GM19463 (cell line): ENCODE data around the gene SLC52A1.
"Not testable (repeated sequence)": the region's sequence is repeated elsewhere in the genome, so short reads cannot be mapped to it uniquely, and the experiment has no call there.

Experiments used
- ATAC-seq: cut with Tn5 transposase; IDR thresholded peaks from one replicate; pipeline ENCODE4 v1.9.1; 2021; ENCODE audit warnings: mild to moderate bottlenecking, moderate library complexity; ENCODE audit not compliant: unreplicated experiment

The SLC52A1 gene

DNA sequence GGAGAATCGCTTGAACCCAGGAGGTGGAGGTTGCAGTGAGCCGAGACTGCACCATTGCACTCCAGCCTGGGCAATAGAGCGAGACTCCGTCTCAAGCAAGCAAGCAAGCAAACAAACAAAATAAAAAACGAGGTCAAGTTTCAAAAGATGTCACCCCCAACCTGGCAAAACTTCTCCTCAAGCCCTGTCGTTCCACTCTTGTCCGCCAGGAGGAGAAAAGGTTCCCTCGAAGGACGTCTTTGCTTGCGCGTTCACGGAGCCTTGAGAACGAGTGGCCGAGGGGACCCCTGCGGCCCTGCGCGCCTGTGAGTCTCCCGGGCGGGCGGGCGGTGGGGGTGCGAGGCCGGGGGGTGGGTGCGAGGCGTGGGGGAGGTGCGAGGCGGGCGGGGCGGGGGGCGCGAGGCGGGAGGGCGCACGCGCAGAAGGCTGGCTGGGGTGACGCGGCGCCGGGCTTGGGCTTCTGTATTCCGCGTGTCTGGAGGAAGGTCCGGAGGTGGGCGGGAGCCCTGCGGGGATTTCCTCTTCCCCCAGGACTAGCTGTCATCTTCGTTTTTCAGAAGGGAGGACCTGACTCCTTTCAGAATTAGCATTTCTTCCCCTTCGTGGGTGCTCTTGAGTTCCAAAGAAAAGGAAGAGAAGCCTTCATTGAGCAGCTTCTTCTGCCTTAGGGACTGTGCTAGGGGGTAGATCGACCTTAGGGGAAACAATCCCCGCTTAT lies 3.7 kb downstream of the SLC52A1 start:
- peak; percentile 70 for ATAC-seq

DNA sequence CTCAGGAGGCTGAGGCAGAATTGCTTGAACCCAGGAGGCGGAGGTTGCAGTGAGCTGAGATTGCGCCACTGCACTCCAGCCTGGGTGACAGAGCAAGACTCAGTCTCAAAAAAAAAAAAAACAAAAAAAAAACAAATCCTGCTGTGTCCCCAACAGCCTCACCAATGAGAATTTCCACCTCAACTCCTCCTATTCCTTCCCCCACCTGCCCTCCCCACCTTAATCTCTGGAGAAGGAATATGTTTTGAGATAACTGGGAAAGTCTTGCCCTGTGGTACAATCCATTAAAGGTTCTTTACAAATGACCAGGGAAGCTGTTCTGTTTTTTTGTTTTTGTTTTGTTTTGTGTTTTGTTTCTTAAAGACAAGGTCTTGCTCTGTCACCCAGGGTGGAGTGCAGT lies 5.1 kb downstream of the SLC52A1 start:
- ATAC-seq, result not testable (repeated sequence)

DNA sequence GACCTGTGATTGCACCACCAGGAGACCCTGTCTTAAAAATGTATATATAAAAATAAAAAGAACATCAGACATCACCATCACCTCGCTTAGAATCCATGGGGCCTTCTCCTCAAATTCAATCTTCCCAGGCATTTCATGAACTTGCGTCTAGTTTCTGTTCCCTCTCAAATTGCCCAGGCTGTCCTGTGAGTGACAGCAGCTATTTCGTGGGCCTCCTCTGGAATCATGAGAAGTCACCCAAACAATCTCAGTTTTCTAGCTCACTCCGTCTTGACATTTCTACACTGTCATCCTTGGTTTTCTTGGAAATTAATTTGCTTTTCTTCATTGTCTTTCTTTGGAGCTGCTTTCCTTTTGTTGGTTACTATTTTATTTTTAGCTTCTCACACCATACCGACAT lies 7.3 kb downstream of the SLC52A1 start:
- no peak for ATAC-seq

DNA sequence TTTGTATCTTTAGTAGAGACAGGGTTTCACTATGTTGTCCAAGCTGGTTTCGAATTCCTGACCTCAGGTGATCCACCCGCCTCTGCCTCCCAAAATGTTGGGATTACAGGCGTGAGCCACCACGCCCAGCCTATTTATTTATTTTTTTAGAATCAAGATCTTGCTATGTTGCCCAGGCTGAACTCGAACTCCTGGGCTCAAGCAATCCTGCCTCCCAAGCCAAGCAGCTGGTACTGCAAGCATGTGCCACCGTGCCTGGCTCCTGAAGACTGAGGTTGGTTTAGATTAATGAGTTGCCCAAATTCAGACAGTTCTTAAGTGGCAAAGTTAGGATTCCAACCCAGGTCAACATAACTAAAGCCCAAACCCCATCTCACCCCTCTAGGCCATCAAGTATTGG lies 7.9 kb downstream of the SLC52A1 start:
- ATAC-seq, result no peak

DNA sequence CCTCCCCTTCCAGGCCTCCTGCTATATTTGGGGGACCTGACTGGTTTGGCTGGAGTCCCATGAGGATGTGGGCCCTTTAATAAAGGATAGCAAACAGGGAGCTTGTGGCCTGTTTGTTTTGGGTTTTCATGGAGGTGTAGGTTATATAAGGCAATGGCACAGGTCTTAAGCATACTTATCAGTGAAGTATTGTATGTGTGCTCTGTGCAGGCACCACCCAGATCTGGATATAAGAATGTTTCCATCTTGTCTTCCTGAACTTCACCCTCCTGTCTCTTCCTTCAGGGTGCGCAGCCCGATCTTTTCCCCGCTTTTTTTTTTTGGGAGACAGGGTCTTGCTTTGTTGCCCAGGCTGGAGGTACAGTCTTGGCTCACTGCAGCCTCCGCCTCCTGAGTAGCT lies 10.6 kb downstream of the SLC52A1 start:
- no peak for ATAC-seq

DNA sequence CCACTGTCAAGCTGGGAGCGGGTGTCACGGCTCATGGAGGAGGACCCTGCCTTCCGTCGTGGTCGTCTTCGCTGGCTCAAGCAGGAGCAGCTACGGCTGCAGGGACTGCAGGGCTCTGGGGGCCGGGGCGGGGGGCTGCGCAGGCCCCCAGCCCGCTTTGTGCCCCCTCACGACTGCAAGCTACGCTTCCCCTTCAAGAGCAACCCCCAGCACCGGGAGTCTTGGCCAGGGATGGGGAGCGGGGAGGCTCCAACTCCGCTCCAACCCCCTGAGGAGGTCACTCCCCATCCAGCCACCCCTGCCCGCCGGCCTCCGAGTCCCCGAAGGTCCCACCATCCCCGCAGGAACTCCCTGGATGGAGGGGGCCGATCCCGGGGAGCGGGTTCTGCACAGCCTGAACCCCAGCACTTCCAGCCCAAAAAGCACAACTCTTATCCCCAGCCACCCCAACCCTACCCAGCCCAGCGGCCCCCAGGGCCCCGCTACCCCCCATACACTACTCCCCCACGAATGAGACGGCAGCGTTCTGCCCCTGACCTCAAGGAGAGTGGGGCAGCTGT lies 11.6 kb downstream of the SLC52A1 start:
- ATAC-seq, result no peak

DNA sequence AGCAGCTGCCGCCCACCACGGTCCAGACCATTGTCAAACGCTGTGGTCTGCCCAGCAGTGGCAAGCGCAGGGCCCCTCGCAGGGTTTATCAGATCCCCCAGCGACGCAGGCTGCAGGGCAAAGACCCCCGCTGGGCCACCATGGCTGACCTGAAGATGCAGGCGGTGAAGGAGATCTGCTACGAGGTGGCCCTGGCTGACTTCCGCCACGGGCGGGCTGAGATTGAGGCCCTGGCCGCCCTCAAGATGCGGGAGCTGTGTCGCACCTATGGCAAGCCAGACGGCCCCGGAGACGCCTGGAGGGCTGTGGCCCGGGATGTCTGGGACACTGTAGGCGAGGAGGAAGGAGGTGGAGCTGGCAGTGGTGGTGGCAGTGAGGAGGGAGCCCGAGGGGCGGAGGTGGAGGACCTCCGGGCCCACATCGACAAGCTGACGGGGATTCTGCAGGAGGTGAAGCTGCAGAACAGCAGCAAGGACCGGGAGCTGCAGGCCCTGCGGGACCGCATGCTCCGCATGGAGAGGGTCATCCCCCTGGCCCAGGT lies 13.0 kb downstream of the SLC52A1 start:
- ATAC-seq, result no peak

DNA sequence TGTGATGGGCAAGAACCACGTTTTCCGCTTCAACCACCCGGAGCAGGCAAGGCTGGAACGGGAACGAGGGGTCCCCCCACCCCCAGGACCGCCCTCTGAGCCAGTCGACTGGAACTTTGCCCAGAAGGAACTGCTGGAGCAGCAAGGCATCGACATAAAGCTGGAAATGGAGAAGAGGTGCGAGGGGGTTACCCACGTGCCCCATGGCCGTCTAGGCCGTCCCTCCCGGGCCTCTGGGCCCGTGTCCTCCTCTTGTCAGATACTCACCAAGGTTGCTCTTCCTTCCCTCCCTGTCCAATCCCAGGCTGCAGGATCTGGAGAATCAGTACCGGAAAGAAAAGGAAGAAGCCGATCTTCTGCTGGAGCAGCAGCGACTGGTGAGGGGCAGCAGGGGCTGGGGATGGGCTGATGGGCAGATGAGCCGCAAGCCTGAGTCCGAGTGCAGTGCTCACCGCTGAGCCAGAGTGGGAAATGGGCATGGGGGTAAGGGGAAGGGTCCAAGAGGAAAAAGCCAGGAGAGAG lies 14.7 kb downstream of the SLC52A1 start:
- no peak for ATAC-seq

DNA sequence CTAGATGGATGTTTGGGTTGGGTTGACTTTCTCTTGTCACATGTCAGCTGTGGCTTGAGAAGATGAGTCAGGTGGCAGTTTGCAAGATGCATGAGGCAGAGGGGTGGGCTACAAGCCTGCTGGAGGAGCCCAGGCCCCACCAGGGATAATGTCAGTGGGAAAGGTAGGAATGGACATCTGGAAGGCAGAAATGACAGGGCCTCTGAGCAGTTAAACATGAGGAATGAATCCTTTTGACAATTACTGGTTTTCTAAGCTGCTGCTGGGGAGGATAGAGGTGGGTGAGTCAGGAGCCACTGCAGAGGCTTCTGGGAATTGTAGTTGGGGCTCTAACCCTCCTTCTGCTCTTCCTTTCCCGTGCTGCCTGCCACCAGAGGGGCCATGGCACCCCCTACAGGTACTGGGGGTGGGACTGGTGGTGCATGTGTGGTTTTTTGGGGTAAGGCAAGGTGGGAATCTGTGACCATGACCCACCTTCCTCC lies 15.7 kb downstream of the SLC52A1 start:
- no peak for ATAC-seq

DNA sequence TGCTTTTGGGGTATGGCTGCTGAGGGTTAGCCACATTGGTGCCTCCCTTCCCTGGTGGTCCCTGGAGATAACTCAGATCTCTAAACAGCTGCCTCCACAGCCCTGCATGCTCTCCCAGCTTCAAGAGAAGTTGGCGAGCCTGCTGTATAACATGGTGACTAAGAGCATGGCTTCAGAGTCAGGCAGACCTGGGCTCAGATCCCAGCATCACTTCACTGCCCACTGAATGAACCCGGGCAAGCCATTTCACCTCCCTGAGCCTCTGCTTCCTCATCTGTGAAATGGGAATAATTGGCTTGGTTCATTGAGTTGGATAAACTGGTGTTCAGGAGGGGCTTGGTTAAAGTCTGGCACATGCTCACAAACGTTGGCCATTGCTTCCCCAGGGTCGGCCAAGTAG lies 20.9 kb downstream of the SLC52A1 start:
- no peak for ATAC-seq

DNA sequence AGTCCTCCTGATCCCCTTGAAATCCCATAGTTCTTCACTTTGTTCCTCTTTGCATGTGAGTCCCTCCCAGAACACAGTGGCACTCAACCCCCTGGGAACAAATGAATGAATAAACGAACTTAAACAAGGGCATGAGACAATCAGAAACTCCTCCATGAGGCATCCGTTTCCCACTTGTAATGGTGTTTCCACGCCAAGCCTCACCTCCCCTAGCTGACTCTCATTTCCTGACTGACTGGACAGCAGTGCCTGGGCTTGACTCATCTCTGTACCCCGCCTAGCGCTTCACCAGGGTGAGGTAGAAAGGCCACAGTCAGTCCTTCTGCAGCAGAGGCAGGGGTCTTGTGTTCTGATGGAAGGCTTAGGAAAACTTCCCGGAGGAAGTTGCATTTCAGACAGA lies 23.3 kb downstream of the SLC52A1 start:
- ATAC-seq, result no peak

DNA sequence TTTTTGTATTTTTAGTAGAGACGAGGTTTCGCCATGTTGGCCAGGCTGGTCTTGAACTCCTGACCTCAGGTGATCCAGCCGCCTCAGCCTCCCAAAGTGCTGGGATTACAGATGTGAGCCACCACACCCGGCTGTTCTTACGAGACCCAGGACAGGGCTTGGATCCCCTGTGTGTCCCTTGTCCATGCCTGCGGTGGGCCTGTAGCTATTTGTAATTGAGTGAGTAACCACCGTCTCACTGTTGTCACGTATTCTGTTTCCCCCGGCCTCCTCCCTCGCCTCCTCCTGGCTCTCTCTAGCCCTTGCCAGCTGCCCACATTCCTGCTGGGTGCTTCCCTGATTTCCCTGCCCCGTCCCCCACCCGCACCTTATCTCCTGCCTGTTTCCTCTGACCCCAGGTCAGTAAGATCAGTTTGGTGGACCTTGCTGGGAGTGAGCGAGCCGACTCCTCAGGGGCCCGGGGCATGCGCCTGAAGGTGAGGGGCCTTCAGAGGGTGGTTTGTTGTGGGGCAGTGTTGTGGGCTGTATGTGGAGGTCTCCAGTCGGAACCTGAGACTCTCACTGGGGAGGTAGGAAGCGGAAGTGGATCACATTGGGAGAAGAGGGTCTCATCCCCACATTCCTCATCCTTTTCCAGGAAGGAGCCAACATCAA lies 31.9 kb downstream of the SLC52A1 start:
- ATAC-seq, result no peak

DNA sequence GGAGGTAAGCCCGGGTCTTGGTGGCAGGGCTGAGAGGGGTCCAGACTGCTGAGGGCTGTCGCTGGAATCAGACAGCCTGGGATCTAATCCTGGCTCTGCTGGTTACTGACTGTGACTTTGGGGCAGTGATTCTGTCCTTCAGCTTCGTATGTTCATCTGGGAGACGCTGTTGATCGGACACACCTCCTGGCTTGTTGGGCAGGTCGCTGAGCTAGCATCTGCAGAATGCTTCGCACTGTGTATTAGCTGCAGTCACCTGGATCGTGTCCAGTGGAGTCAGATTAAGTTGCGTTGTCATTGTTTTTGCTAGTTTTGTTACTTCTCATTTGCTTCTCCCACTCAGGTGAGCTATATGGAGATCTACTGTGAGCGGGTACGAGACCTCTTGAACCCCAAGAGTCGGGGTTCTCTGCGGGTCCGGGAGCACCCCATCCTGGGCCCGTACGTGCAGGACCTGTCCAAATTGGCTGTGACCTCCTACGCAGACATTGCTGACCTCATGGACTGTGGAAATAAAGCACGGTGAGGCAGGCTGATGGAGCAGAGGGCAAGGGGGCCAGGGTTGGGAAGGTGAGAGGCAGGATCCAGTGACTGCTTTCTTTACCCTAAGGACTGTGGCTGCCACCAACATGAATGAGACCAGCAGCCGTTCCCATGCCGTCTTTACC lies 33.0 kb downstream of the SLC52A1 start:
- no peak for ATAC-seq

DNA sequence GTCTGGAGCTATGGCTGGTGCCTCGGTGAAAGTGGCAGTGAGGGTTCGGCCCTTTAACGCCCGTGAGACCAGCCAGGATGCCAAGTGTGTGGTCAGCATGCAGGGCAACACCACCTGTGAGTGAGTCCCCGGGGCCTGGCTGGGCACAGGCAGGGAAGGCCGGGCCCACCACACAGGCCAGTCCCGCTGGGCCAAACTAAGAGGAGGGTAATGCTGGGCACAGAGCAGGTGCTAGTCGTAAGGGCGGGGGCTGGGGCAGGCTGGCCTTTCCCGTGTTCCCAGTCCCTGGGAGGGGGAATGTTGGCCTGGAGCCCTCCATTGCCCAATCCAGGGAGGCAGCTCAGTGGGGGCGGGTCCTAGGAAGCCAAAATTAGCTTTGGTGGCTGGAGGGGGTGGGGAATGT lies 35.0 kb downstream of the SLC52A1 start:
- no peak for ATAC-seq

DNA sequence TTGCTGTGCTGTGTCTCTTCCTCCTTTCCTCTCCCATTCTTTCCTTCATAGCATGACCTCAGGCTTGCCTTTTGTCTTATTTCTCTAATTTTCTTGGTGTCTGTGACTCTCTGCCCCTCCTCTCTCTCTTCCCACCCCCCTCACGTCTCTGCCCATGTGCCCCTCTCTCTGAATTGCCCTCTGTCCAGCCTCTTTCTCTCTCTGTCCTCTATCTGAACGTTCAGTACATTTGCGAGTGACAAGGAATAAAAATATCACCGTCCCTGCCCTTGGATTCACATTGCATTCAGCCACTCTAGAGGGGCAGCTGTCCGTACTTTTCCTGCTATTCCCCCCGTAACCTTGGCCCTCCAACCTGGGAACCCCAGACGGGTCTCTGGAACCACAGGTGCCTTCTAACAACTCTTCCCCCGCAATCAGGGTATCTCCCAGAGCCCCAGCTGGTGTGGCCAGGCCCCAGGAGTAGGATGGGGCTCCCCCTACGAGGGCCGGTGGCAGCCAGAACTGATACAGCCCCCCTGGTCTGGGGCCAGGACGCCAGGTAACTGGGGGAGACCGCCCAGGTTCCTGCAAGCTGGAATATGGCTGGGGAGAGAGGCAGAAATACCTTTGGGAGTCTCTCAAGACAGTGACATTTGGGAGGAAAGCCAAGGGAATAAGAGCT lies 35.7 kb downstream of the SLC52A1 start:
- ATAC-seq, result no peak

DNA sequence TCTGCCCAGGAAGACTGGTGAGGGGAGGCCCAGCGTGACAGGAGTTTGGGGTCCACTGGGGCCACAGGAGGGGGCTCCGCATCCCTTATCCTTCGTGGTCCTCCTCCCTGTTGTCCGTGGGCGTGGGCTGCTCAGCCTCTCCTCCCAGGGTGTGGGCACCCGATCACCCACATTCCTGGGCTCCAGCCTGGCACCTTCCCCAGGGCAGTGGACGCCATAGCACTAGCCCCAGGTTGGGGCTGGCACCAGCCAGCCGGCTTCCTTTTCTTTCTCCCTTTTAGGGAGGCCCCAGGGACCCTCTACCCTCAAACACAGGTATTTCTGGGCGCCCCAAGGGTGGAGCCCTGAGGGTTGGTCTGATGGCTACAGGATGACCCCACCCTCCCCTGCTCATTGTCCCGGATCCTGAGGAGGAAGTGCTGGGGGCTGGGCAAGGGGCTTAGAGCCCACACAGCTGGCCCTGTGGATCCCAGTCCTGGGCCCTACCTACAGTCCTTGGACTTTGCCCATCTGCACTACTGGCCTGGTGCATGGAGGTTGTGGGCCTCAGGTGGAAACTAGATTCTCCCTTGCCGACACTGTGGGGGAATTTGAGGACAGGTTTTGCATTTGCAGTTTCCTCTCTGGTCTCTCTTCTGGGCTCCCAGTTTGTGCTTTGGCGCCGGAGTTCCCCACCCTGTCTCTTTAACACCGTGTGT lies 36.3 kb downstream of the SLC52A1 start:
- ATAC-seq, result no peak

DNA sequence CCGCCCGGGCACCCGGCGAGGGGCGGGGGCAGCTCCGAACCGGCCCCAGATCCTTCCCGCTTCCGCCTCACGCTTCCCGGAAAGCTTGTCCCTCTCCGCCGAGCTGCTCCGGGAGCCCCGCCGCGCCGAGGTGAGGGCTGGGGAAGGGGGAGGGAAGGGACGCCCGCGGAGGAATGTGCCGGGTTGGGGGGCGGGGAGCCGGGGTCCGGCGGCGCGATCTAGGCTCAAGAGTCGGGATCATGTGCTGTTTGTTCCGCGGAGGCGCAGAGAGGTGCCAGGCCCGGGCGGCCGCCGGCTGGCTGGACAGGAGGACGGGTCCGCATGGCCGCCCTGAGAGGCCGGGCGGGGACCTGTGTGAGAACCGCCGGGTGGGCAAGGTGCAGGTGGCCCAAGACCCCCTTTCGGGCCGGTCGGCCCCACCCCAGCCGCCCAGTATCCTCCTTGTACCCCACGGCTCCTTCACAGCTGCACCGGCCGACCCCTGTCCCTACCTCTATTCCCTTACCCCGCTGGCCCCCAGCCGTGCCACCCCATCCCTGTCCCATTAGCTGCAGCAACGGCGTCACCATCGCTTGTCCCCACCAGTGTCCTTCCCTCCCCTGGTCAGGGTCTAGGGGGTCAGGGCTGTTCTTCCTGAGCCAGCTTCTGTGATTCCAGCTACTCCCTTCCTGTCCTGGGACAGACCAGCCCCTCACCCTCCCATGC lies 37.0 kb downstream of the SLC52A1 start:
- no peak for ATAC-seq

DNA sequence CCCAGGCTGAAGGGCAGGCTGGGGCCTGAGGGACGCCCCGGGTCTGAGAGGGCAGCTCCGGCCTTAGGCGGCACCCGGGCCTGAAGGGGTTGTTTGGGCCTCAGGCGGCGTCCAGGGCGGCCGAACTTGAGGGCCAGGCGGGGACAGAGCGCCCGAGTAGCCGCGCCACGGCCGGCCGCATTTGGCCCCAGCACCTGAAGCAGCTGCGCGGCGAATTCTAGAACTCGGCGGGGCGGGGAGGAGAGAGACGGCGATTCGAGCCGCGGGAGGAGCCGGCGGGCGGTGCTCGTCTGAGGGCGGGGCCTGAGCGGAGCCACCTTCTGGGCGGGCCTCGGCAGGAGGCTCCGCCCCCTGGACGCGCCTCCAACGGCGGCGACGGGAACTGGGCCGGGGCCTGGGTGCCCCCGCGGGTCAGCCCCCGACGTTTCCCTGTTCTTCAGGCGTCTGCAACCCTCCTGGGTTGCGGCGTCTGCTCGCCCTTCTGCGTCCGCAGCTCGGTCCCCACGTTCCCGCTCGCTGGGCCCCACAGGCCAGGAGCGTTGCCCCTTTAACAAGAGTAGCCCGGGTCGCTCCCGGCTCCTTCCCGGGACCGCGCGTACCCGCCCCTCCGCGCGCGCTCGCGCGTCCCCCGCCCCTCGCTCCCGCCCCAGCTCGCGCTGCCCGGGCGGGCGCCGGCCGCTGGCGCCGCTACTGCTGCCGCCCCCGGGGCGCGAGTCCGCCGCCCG lies 37.8 kb downstream of the SLC52A1 start, which contains the start of the genes INCA1 and KIF1C:
Gene INCA1 (minus strand): TSS at position 221 of the 725 bp plus-strand sequence. CDS start 3,085 bp downstream, outside the sequence.
Gene KIF1C (plus strand): TSS at position 649 of the 725 bp plus-strand sequence. CDS start 2,297 bp downstream, outside the sequence.
- peak; percentile 77 for ATAC-seq
